HEK293T (cell line): Measurements from ENCODE around the gene SPAG16.

ENCODE experiments used
- BHLHE40 ChIP-seq: fragments of 450-650 bp; IDR thresholded peaks from 2 replicates; pipeline ENCODE4 v1.6.1; 2016; ENCODE audit warnings: mild to moderate bottlenecking, moderate library complexity, borderline replicate concordance
- CTBP1 ChIP-seq: fragments of 450-650 bp; IDR thresholded peaks from 2 replicates; pipeline ENCODE4 v1.6.1; 2016; ENCODE audit warnings: borderline replicate concordance
- HDGF ChIP-seq: fragments of 450-650 bp; IDR thresholded peaks from 2 replicates; pipeline ENCODE4 v1.6.1; 2017; ENCODE audit warnings: antibody characterized with exemption, borderline replicate concordance
- L3MBTL2 ChIP-seq: fragments of 450-650 bp; conservative IDR thresholded peaks from 2 replicates; pipeline ENCODE4 v1.6.1; 2016; ENCODE audit warnings: mild to moderate bottlenecking

- no peak for TF ChIP-seq CTBP1
- TF ChIP-seq L3MBTL2: no peak
- no peak for TF ChIP-seq BHLHE40
- no peak for TF ChIP-seq HDGF
Measured at GRCh38 chr2:213234641-213235040, 49.6 kb upstream of the SPAG16 start.
